HUDEP-2 (cell line): ENCODE results near the gene LRRC58.
"Not testable (repeated sequence)": the region's sequence is repeated elsewhere in the genome, so short reads cannot be mapped to it uniquely, and the experiment has no call there.

ENCODE experiments used
- DNase-seq, 76 experiments: peaks; one replicate each; lab custom pipeline; 2025; ENCODE audit not compliant: unreplicated experiment in 76 of 76; lab: John Stamatoyannopoulos, UW

LRRC58 gene

GRCh38 chr3:120348991-120349854 is at the start of gene LRRC58:
Gene LRRC58, minus strand, starts transcription at chr3:120349354. Its CDS starts 111 bp downstream, at chr3:120349243.
- DNase-seq, result peak in 74 of 76 experiments; percentile 21 to 89 (median 77)

GRCh38 chr3:120396469-120396868 is 47.3 kb upstream of the LRRC58 start:
- no peak for DNase-seq

- DNase-seq, result no peak
Measured at GRCh38 chr3:120394347-120394746, 45.2 kb upstream of the LRRC58 start.

GRCh38 chr3:120393761-120394160 is 44.6 kb upstream of the LRRC58 start:
- DNase-seq, result peak in 1 of 76 experiments; percentile 0

- no peak for DNase-seq
Measured at GRCh38 chr3:120393243-120393642, 44.1 kb upstream of the LRRC58 start.

GRCh38 chr3:120382941-120383447 is 33.8 kb upstream of the LRRC58 start:
- no peak for DNase-seq

GRCh38 chr3:120381503-120381902 is 32.3 kb upstream of the LRRC58 start:
- DNase-seq, result no peak

- not testable (repeated sequence) for DNase-seq
Measured at GRCh38 chr3:120377948-120378347, 28.8 kb upstream of the LRRC58 start.

- no peak for DNase-seq
Measured at GRCh38 chr3:120370463-120370862, 21.3 kb upstream of the LRRC58 start.

GRCh38 chr3:120369037-120369467 is 19.9 kb upstream of the LRRC58 start:
- no peak for DNase-seq

- DNase-seq, result no peak
Measured at GRCh38 chr3:120368172-120368571, 19.0 kb upstream of the LRRC58 start.

GRCh38 chr3:120364821-120365220 is 15.7 kb upstream of the LRRC58 start:
- no peak for DNase-seq

GRCh38 chr3:120364101-120364500 is 14.9 kb upstream of the LRRC58 start:
- DNase-seq, result no peak

GRCh38 chr3:120357807-120358206 is 8.7 kb upstream of the LRRC58 start:
- no peak for DNase-seq

- DNase-seq, result no peak
Measured at GRCh38 chr3:120355486-120355885, 6.3 kb upstream of the LRRC58 start.

- DNase-seq, result no peak
Measured at GRCh38 chr3:120353463-120353862, 4.3 kb upstream of the LRRC58 start.

GRCh38 chr3:120352017-120352416 is 2.9 kb upstream of the LRRC58 start:
- no peak for DNase-seq

- DNase-seq, result peak in 5 of 76 experiments; percentile 4 to 17 (median 8)
Measured at GRCh38 chr3:120350401-120350941, 1.3 kb upstream of the LRRC58 start.

- peak in 3 of 76 experiments; percentile 8 to 49 (median 44) for DNase-seq
Measured at GRCh38 chr3:120349855-120350125, 636 bp upstream of the LRRC58 start.

GRCh38 chr3:120348065-120348990 is 826 bp downstream of the LRRC58 start:
- peak in 30 of 76 experiments; percentile 4 to 65 (median 39) for DNase-seq

- peak in 2 of 76 experiments; percentile 4 to 5 for DNase-seq
Measured at GRCh38 chr3:120344349-120344748, 4.8 kb downstream of the LRRC58 start.
